ENCODE results near the gene PKD2L2. TPM values are rescaled to one million over a fixed set of nuclear protein-coding genes. Genes with fewer than 3 reads are reported as not detected.
"Not testable (repeated sequence)": the region's sequence is repeated elsewhere in the genome, so short reads cannot be mapped to it uniquely, and the experiment has no call there.

Gene PKD2L2
- total RNA-seq, 1 donor from 2014 or later = 0.81 TPM

DNA sequence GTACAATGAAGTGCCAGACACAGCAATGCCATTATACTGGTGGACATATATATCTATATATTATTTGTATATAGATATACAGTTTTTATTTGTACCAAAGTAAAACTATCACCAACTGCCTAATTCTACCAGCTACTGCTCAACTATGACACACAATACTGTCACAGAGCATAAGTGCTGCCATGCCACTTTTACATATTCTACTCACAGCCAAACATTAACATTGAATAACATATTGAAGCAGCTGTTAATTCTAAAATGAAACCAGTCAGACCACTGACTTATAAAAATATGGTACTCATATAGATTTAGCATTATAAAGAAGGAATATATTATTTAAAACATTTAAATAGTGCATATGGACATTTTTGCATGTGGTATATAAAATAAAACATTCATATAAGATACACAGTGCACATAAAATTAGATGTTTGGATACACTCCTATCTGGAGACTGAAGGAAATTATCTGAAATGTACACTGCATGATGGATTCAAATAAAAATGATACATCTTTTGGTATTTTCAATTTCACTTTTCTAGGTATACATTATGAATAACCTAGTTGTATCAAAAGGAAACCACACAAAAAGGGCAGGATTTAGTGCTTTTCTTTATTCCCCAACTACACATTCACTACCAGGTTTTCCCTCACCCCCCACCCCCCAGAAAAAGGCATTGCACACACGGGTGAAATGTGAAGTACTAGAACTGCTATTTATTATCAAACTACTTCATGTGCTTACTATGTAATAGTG is 48.9 kb downstream of the PKD2L2 start:
- no peak for ATAC-seq
- DNase-seq (ENCODE audit: missing footprints) = no peak
- intact Hi-C loops (cut with DNase I) = no loop called here

DNA sequence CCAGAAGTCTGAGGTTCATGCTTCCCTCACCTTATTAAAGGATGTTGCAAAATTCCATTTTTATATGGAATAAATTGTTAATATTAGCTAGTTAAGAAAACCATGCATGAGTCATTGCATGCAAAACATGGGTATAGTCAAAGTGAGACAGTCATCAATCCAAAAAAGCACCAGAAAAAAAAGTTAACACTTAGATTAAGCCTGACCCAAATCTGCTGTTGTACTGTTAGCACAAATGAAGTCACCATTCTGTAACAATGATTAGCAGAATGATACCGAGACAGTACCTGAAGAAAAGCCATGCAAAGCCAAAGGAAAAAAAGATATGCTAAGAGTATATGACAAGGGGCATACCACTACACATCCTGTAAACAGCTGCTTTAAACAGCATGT is 49.5 kb downstream of the PKD2L2 start:
- ATAC-seq (no peak), DNase-seq (ENCODE audit: missing footprints) (no peak)
- intact Hi-C loops (cut with DNase I) = no loop called here

DNA sequence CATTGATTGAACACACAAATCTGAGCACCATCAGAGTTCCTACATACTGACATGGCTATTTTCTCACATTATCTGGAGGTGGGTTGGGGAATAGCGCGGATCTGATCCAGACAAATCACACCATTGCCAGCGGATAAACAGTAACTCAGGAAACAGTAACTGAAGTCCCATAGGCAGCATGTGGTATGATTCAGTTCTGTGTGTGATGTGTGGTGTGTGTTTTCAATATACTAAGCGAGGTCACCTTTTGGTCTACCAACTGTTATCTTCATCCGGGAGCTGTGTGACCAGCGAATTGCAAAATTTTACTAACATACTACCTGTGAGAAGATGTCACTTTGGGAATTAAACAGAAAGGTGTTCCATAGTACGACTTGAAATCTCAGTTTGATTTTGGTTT is 50.1 kb downstream of the PKD2L2 start:
- ATAC-seq = no peak
- intact Hi-C loops (cut with DNase I) = no loop called here
- no peak for DNase-seq (ENCODE audit: missing footprints)

DNA sequence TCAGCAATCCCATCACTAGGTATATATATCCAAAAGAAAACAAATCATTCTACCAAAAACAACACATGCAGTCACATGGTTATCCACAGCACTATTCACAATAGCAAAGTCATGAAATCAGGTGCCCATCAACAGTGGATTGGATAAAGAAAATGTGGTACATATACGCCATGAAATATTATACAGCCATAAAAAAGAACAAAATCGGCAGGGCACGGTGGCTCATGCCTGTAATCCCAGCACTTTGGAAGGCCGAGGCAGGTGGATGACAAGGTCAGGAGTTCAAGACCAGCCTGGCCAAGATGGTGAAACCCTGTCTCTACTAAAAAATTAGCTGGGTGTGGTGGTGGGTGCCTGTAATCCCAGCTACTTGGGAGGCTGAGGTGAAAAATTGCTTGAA is 55.0 kb downstream of the PKD2L2 start:
- ATAC-seq; DNase-seq (ENCODE audit: missing footprints); intact Hi-C loops (cut with DNase I): not testable (repeated sequence)

DNA sequence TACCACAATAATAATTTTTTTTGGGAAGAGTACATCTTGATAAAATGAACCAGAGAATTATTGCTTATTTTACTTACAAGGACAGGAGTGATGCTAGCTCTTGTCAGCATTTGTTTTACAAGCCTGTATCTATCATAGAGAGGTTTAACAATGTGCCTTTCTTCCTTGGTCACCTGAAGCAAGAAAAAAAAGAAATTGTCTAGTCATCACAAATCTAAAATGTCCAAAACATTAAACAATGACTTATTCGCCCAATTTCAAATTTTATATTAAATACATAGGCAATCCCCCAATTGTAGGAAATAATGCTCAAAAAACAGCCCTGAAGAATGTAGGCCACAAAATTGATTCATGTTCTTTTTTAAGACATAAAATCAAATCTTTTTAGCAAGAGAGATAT is 56.6 kb downstream of the PKD2L2 start:
- intact Hi-C loops (cut with DNase I) = no loop called here
- ATAC-seq (no peak), DNase-seq (ENCODE audit: missing footprints) (no peak)

GRCh38 chr5:137954131-137954879 is 65.0 kb downstream of the PKD2L2 start:
- intact Hi-C loops (cut with DNase I) = no loop called here
- ATAC-seq = peak; percentile 94
- no peak for DNase-seq (ENCODE audit: missing footprints)

DNA sequence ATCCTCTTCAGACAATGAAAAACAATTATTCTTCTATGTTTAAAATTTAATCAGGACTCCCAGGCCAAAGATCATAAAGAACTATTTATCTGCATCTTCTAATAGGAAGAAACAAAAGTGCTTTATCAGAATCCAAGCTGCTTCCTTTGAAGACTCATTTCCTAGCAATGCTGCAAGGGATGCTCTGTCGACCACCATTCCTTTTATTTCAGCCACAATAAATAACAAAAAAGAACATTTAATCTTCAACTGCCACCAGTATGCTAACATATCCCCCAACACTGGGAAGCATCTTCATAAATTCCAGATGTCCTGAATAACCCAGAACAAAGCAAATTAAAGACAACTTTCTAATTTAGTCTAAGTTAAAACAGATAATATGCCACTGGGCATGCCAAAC is 68.7 kb downstream of the PKD2L2 start:
- DNase-seq (ENCODE audit: missing footprints) (no peak), ATAC-seq (no peak)
- intact Hi-C loops (cut with DNase I) = no loop called here

DNA sequence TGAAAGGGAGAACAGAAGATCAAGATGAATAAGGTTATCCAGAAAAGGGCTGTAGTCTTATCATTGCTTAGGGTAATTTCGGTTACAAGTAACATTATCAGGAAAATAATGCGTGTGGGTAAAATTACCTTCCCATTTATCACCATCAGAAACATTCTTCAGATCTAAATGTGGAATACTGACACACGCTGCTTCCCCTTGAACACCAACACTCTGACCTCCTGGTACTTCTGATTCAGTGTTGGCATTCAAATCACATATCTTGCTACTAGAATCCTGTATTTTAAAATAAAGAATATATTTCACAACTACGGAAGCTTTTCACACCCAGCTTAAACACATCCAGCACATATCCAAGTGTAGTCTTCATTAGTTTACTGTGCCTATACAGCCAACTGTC is 70.2 kb downstream of the PKD2L2 start:
- DNase-seq (ENCODE audit: missing footprints) (no peak), ATAC-seq (no peak)
- intact Hi-C loops (cut with DNase I) = no loop called here

- intact Hi-C loops (cut with DNase I) = no loop called here
- no peak for ATAC-seq
- no peak for DNase-seq (ENCODE audit: missing footprints)
Observed at GRCh38 chr5:137960141-137960540, 70.9 kb downstream of the PKD2L2 start.

DNA sequence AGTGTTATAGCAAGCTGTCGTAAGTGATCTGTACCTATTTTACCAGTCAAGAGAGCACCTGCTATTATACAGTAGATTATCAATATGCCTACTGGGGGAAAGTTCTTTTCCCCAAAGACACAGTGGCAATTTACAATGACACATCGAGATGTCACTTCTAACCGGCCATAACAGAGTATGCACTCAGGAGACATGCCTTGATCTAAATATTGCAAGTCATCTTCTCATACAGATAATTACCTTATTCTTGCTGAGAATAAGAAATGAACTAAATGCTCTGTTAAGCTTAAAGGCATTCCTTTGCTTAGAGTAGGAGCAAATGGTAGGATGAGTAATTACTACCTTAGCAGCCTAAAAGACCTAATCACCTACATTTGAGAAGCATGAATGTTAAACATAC is 71.6 kb downstream of the PKD2L2 start:
- ATAC-seq = no peak
- intact Hi-C loops (cut with DNase I) = no loop called here
- no peak for DNase-seq (ENCODE audit: missing footprints)

DNA sequence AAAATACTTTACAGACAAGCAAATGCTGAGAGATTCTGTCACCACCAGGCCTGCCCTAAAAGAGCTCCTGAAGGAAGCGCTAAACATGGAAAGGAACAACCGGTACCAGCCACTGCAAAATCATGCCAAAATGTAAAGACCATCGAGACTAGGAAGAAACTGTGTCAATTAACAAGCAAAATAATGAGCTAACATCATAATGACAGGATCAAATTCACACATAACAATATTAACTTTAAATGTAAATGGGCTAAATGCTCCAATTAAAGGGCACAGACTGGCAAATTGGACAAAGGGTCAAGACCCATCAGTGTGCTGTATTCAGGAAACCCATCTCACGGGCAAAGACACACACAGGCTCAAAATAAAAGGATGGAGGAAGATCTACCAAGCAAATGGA is 81.1 kb downstream of the PKD2L2 start:
- ATAC-seq; intact Hi-C loops (cut with DNase I); DNase-seq (ENCODE audit: missing footprints): not testable (repeated sequence)

- ATAC-seq (no peak), DNase-seq (ENCODE audit: missing footprints) (no peak)
- intact Hi-C loops (cut with DNase I) = no loop called here
Observed at GRCh38 chr5:137975208-137975607, 86.0 kb downstream of the PKD2L2 start.

DNA sequence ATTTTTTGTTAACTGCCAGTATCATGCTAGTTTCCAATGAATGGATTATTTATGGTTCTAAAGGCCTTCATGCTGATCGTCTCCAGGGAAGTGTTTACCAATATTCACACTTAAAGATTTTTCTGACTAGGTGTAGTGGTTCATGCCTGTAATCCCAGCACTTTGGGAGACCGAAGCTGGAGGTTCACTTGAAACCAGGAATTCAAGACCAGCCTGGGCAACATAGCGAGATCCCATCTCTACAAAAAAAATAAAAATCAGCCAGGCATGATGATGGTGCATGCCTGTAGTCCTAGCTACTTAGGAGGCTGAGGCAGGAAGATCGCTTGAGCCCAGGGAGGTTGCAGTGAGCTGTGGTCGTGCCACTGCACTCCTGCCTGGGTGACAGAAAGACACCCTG is 100.2 kb downstream of the PKD2L2 start:
- ATAC-seq (no peak), DNase-seq (ENCODE audit: missing footprints) (no peak)
- intact Hi-C loops (cut with DNase I) = no loop called here

Other genes starting within 250 kb of the PKD2L2 start
- gene KLHL3, start 153.4 kb upstream of the PKD2L2 start, total RNA-seq = 23.3 TPM
- 12.1 TPM for gene HNRNPA0, start 135.1 kb upstream of the PKD2L2 start, total RNA-seq
- 22.4 TPM for gene MYOT, start 21.6 kb upstream of the PKD2L2 start, total RNA-seq
- gene FAM13B, start 143.6 kb downstream of the PKD2L2 start, total RNA-seq = 22.6 TPM
- gene WNT8A, start 194.6 kb downstream of the PKD2L2 start, total RNA-seq = not detected
- 3.9 TPM for gene NME5, start 250.0 kb downstream of the PKD2L2 start, total RNA-seq

Measured in Right ventricle myocardium inferior (tissue), 1 donor.